ENCODE measurements around the gene MEIS1.

The MEIS1 gene

DNA sequence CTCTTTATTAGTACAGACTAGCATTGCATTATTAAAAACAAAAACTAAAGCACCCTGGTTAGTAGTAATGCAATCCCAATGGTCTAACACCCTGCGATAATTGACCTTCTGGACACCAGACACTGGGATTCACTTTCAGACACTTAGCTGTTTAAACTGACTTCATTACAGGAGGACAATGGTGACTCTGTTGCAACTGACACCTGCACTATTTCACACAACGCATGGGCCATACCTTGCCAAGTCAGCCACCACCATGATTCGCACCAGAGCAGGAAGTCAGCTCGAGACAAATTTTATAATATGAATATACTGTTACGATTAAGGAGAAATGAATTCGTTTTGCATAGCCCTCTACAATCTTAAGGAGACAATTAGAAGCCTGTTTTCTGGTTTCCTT, 150.7 kb downstream of the MEIS1 start:
- no peak overlapping the region for H3K9ac ChIP-seq (ENCODE audit: low read length)
- no peak overlapping the region for H2BK12ac ChIP-seq (ENCODE audit: low read length)
- no peak overlapping the region for H3K23ac ChIP-seq (ENCODE audit: low read length)
- H3K4me1 ChIP-seq (ENCODE audit: control insufficient read depth in 1 of 2, insufficient read depth in 2 of 2, low read length in 2 of 2), result peaks cover 0 to 11% of the 10 kb centered on the region in 2 experiments
- H3K9me3 ChIP-seq (ENCODE audit: insufficient read depth, low read depth, low read length), result peaks cover 4% of the 10 kb centered on the region
- peaks cover 1% of the 10 kb centered on the region for H3K79me2 ChIP-seq (ENCODE audit: control insufficient read depth, insufficient read depth, low read length, poor library complexity)
- H2BK5ac ChIP-seq (ENCODE audit: low read depth, low read length, poor library complexity), result no peak overlapping the region
- H2AK5ac ChIP-seq (ENCODE audit: low read length), result no peak overlapping the region
- H2AFZ ChIP-seq (ENCODE audit: insufficient read depth, low read length, poor library complexity), result no peak overlapping the region
- H4K12ac ChIP-seq (ENCODE audit: low read depth, low read length), result no peak overlapping the region
- no peaks in the 10 kb centered on the region for H3K36me3 ChIP-seq (ENCODE audit: control insufficient read depth in 1 of 2, insufficient read depth in 2 of 2, low read length in 2 of 2)
- H3K18ac ChIP-seq (ENCODE audit: low read length), result no peak overlapping the region
- no peak overlapping the region for H3K4me2 ChIP-seq (ENCODE audit: low read length)
- WGBS (ENCODE audit: extremely low coverage, insufficient coverage, insufficient read length), result no CpG with 5 or more reads among the region's 6 CpGs
- no peak for DNase-seq
- no peak overlapping the region for H4K8ac ChIP-seq (ENCODE audit: low read depth, low read length)
- H3K27me3 ChIP-seq (ENCODE audit: insufficient read depth, low read length), result peaks cover 23% of the 10 kb centered on the region
- no peak overlapping the region for H3K4ac ChIP-seq (ENCODE audit: low read depth, low read length)
- no peak overlapping the region for H3K14ac ChIP-seq (ENCODE audit: low read length)
- peaks cover 4% of the 10 kb centered on the region for H3K79me1 ChIP-seq (ENCODE audit: low read length)
- H4K91ac ChIP-seq (ENCODE audit: low read depth, low read length), result no peak overlapping the region
- H2BK120ac ChIP-seq (ENCODE audit: insufficient read depth, low read length, poor library complexity), result no peak overlapping the region
- no peak overlapping the region for H3K4me3 ChIP-seq (ENCODE audit: low read depth, low read length)
- no peak overlapping the region for H3K27ac ChIP-seq (ENCODE audit: low read depth, low read length)

DNA sequence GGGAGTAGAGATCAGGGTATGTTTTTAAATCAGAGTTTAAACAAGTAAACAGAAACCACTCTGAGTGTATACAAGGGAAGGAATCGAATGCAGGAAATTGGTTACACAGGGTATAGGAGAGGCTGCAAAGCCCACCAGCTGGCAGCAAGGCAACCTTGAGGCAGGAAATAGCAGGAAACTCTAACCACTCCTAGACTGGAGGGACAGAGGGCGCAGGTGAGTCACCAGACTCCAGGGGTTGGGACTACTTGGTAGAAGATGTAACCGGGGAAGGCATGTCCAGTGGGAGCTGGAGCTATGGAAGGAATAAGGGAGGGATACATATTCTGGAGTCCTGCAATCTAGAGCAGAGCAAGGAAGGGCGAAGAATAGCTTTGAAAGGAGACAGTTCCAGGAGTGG, 152.3 kb downstream of the MEIS1 start:
- Histone ChIP-seq H3K4me2 (ENCODE audit: low read length) (no peak overlapping the region), H2BK120ac (ENCODE audit: insufficient read depth, low read length, poor library complexity) (no peak overlapping the region), H2AFZ (ENCODE audit: insufficient read depth, low read length, poor library complexity) (no peak overlapping the region), H3K4me3 (ENCODE audit: low read depth, low read length) (no peak overlapping the region), H2BK12ac (ENCODE audit: low read length) (no peak overlapping the region), H4K91ac (ENCODE audit: low read depth, low read length) (no peak overlapping the region), H2AK5ac (ENCODE audit: low read length) (no peak overlapping the region), H3K36me3 (ENCODE audit: control insufficient read depth in 1 of 2, insufficient read depth in 2 of 2, low read length in 2 of 2) (no peaks in the 10 kb centered on the region), H3K9ac (ENCODE audit: low read length) (no peak overlapping the region), H3K9me3 (ENCODE audit: insufficient read depth, low read depth, low read length) (peaks cover 3% of the 10 kb centered on the region), H3K79me2 (ENCODE audit: control insufficient read depth, insufficient read depth, low read length, poor library complexity) (no peaks in the 10 kb centered on the region), H3K27me3 (ENCODE audit: insufficient read depth, low read length) (peaks cover 15% of the 10 kb centered on the region), H4K12ac (ENCODE audit: low read depth, low read length) (no peak overlapping the region), H3K4me1 (ENCODE audit: control insufficient read depth in 1 of 2, insufficient read depth in 2 of 2, low read length in 2 of 2) (no peaks in the 10 kb centered on the region), H3K14ac (ENCODE audit: low read length) (no peak overlapping the region), H3K23ac (ENCODE audit: low read length) (no peak overlapping the region), H3K18ac (ENCODE audit: low read length) (no peak overlapping the region), H4K8ac (ENCODE audit: low read depth, low read length) (no peak overlapping the region), H3K4ac (ENCODE audit: low read depth, low read length) (no peak overlapping the region), H3K79me1 (ENCODE audit: low read length) (no peaks in the 10 kb centered on the region), H2BK5ac (ENCODE audit: low read depth, low read length, poor library complexity) (no peak overlapping the region), H3K27ac (ENCODE audit: low read depth, low read length) (no peak overlapping the region)
- DNase-seq, result peak; percentile 17 to 19
- no CpG with 5 or more reads among the region's 4 CpGs for WGBS (ENCODE audit: extremely low coverage, insufficient coverage, insufficient read length)

DNA sequence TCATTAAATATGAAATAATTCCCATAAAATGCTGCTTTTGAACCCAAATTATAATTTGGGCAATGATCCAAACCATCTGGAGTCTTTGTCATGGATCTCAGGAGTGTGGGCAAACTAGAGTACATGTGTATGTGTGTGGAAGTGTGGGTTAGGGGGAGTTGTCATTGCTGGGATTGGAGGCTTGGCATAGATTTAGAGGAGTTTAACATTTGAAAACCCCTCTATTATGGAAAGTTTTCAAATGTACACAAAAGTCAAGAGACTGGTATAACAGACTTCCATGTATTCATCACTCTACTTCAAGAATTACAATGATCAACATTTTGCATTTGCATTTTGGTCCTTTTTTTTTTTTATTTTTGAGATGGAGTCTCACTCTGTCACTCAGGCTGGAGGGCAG, 159.1 kb downstream of the MEIS1 start:
- H3K9me3 ChIP-seq (ENCODE audit: insufficient read depth, low read depth, low read length), result no peaks in the 10 kb centered on the region
- no peak overlapping the region for H4K91ac ChIP-seq (ENCODE audit: low read depth, low read length)
- no peak overlapping the region for H2BK12ac ChIP-seq (ENCODE audit: low read length)
- H3K27ac ChIP-seq (ENCODE audit: low read depth, low read length), result no peak overlapping the region
- H2AFZ ChIP-seq (ENCODE audit: insufficient read depth, low read length, poor library complexity), result no peak overlapping the region
- no peaks in the 10 kb centered on the region for H3K36me3 ChIP-seq (ENCODE audit: control insufficient read depth in 1 of 2, insufficient read depth in 2 of 2, low read length in 2 of 2)
- H2BK5ac ChIP-seq (ENCODE audit: low read depth, low read length, poor library complexity), result no peak overlapping the region
- no peak overlapping the region for H3K18ac ChIP-seq (ENCODE audit: low read length)
- no peak overlapping the region for H2BK120ac ChIP-seq (ENCODE audit: insufficient read depth, low read length, poor library complexity)
- no peak overlapping the region for H4K8ac ChIP-seq (ENCODE audit: low read depth, low read length)
- H3K27me3 ChIP-seq (ENCODE audit: insufficient read depth, low read length), result no peaks in the 10 kb centered on the region
- no peak overlapping the region for H3K14ac ChIP-seq (ENCODE audit: low read length)
- no peak overlapping the region for H2AK5ac ChIP-seq (ENCODE audit: low read length)
- H4K12ac ChIP-seq (ENCODE audit: low read depth, low read length), result no peak overlapping the region
- H3K23ac ChIP-seq (ENCODE audit: low read length), result no peak overlapping the region
- no peak overlapping the region for H3K4me3 ChIP-seq (ENCODE audit: low read depth, low read length)
- H3K79me2 ChIP-seq (ENCODE audit: control insufficient read depth, insufficient read depth, low read length, poor library complexity), result no peaks in the 10 kb centered on the region
- no peaks in the 10 kb centered on the region for H3K4me1 ChIP-seq (ENCODE audit: control insufficient read depth in 1 of 2, insufficient read depth in 2 of 2, low read length in 2 of 2)
- DNase-seq, result no peak
- no peak overlapping the region for H3K4me2 ChIP-seq (ENCODE audit: low read length)
- H3K4ac ChIP-seq (ENCODE audit: low read depth, low read length), result no peak overlapping the region
- no peak overlapping the region for H3K9ac ChIP-seq (ENCODE audit: low read length)
- H3K79me1 ChIP-seq (ENCODE audit: low read length), result no peaks in the 10 kb centered on the region

DNA sequence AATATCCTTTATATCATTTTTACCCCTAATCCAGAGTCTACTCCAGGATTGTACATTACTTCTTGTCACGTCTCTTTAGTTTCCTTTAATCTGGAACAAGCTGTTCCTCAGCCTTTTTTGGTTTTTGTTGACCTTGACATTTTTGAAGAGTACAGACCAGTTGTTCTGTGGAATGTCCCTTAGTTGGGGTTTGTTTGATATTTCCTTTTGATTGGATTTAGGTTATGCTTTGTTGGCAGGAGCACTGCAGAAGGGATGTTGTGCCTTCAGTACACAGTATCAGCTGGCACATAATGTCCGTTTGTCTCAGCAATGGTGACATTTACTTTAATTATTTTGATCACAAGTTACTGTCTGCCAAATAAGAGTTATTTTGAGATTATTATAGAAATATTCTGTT, 160.6 kb downstream of the MEIS1 start:
- Histone ChIP-seq H3K23ac (ENCODE audit: low read length) (no peak overlapping the region), H2BK12ac (ENCODE audit: low read length) (no peak overlapping the region), H2AK5ac (ENCODE audit: low read length) (no peak overlapping the region), H3K4ac (ENCODE audit: low read depth, low read length) (no peak overlapping the region), H2BK120ac (ENCODE audit: insufficient read depth, low read length, poor library complexity) (no peak overlapping the region), H4K91ac (ENCODE audit: low read depth, low read length) (no peak overlapping the region), H3K27ac (ENCODE audit: low read depth, low read length) (no peak overlapping the region), H3K9me3 (ENCODE audit: insufficient read depth, low read depth, low read length) (no peaks in the 10 kb centered on the region), H3K18ac (ENCODE audit: low read length) (no peak overlapping the region), H2AFZ (ENCODE audit: insufficient read depth, low read length, poor library complexity) (no peak overlapping the region), H4K12ac (ENCODE audit: low read depth, low read length) (no peak overlapping the region), H3K4me3 (ENCODE audit: low read depth, low read length) (no peak overlapping the region), H3K14ac (ENCODE audit: low read length) (no peak overlapping the region), H3K27me3 (ENCODE audit: insufficient read depth, low read length) (no peaks in the 10 kb centered on the region), H3K4me2 (ENCODE audit: low read length) (no peak overlapping the region), H3K79me2 (ENCODE audit: control insufficient read depth, insufficient read depth, low read length, poor library complexity) (no peaks in the 10 kb centered on the region), H3K9ac (ENCODE audit: low read length) (no peak overlapping the region), H4K8ac (ENCODE audit: low read depth, low read length) (no peak overlapping the region), H2BK5ac (ENCODE audit: low read depth, low read length, poor library complexity) (no peak overlapping the region), H3K79me1 (ENCODE audit: low read length) (no peaks in the 10 kb centered on the region), H3K36me3 (ENCODE audit: control insufficient read depth in 1 of 2, insufficient read depth in 2 of 2, low read length in 2 of 2) (no peaks in the 10 kb centered on the region), H3K4me1 (ENCODE audit: control insufficient read depth in 1 of 2, insufficient read depth in 2 of 2, low read length in 2 of 2) (no peaks in the 10 kb centered on the region)
- DNase-seq, result no peak
- no CpG with 5 or more reads among the region's 2 CpGs for WGBS (ENCODE audit: extremely low coverage, insufficient coverage, insufficient read length)
